GM21367 (cell line): ENCODE data around the gene MYBPC3.
A peak's percentile ranks its signal among the peaks of the same experiment; 100 is the strongest.
"Not testable (repeated sequence)": the region's sequence is repeated elsewhere in the genome, so short reads cannot be mapped to it uniquely, and the experiment has no call there.

Experiments used
- ATAC-seq: cut with Tn5 transposase; IDR thresholded peaks from one replicate; pipeline ENCODE4 v1.9.1; 2021; ENCODE audit not compliant: unreplicated experiment

Gene MYBPC3

DNA sequence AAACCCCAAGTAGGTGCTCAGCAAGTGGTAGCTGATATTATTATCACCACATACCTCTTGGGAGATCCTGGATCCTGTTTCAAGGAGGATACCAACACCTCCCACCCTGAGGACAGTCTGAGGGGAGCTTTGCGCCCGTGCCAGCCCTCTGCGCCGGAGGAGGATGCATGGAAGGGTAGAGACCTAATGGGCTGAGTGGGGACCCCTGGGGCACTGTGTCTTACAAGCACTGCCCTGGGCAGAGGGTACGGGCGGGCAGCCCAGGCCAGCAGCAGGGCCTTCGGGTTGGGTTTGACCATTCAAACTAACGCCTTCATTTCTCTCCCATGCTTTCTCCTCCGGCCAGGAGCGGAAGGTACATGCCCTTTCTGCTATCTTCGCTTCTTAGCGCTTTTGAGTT, 26.3 kb downstream of the MYBPC3 start:
- ATAC-seq = no peak

DNA sequence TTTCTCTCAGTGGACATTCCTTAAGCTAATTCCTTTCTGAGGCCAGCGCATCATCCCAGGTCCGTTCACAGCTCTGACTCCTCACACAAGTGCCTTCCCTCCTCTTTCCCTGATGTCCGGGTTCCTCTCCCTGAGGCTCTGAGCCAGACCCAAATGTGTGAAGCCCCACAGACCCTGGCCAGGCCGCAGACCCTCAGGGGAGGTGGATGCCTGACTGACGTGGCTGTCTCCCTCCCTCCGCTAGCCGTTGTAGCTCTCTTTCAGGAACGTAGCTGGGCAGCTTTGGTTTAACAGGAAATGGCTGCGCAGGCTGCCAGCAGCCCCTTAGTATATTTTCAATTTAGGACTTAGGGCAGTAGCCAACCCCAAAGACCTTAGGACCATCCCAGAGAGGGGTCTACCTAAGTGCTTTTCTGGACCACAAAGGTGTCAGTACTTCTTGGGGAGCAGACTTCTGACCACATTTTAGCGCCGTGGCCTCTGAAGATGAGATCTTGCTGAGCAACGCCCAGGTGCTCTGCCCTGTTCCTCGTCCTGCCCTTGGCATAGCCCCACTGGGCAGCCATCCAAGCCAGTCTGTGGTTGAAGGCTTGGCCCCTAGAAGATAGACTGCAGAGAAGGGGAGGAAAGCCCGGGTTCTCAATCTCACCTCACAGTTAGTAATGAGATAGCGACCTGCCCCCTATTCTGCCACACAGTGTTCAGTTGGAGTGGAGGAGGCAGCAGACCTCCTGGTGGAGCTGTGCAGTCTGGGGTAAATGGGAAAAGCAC, 27.0 kb downstream of the MYBPC3 start:
- no peak for ATAC-seq

DNA sequence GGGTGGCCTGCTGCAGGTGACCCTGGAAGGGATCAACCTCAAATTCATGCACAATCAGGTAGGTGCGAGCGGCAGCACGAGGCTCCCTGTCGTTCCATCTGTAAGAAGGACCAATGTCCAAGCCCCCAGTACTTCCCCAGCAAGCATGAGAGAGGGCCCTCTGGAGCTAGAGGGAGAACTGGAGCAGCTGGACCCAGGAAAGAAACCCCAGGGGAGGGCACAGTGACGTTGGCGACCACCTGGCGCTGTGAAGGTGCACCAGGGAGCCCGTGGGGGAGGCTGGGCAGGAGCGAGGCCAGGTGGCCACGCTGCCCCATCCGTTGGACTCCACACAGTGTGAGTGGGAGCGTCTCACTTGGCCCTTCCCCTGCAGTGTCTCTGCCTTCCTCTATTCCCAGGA, 28.0 kb downstream of the MYBPC3 start:
- ATAC-seq = no peak

DNA sequence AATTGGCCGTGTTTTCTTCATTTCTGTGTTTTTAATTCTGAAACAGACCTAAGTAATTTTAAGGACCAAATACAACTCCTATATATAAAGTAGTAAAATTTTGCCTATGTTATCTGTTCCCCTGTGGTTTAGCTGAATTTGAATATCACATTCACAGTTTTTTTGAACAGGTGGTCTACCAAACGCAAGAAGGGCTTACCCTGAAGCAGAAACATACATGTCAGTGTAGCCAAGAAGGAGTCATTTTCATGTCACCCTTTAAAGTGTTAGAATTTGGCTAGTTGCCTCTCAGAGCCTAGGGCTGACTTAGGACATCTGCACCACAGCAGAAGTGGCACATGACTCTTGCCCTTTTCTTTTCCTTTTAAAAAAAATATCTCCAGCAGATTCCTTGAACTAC, 34.3 kb downstream of the MYBPC3 start:
- ATAC-seq = no peak

DNA sequence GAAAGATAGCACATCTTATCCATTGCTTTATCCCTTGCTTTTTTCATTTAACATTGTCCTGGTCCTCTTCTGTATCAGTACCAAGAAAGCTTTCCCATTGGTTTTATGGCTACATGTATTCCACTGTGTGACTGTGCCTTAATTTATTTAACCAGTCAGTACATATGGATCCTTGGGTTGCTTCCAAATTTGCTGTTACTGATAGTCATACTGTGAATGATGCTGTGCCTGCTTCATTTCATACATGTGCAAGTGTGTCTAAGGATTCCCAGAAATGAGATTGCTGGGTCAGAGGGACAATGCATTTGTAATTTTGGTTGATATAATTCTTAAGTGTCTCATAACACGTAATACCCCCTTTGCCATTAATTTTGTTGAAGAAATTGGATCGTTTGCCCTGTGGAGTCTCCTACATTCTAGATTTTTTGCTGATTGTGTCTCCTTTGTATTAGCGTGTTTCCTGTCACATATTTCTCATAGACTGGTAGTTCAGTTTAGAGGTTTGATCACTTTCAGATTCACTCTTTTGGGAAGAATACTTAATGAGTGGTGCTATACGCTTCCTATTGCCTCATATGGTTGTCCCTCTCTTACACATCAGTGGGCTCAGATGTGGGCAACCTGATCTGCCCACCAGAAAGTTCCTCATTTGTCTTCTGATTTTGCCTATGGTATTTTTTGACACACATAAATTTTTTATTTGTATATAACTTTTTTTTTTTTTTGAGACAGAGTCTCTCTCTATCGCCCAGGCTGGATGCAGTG, 35.3 kb downstream of the MYBPC3 start:
- ATAC-seq = peak; percentile 64

DNA sequence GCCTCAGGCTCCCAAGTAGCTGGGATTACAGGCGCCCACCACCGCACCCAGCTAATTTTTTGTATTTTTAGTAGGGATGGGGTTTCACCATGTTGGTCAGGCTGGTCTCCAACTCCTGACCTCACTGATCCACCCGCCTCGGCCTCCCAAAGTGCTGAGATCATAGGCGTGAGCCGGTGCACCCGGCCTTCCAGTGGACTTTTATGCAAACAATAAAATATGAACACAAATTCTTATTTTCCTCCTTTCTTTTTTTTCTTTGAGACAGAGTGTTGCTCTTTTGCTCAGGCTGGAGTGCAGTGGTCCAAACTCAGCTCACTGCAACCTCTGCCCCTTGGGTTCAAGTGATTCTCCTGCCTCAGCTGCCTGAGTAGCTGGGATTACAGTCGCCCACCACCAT, 36.0 kb downstream of the MYBPC3 start:
- ATAC-seq = not testable (repeated sequence)

DNA sequence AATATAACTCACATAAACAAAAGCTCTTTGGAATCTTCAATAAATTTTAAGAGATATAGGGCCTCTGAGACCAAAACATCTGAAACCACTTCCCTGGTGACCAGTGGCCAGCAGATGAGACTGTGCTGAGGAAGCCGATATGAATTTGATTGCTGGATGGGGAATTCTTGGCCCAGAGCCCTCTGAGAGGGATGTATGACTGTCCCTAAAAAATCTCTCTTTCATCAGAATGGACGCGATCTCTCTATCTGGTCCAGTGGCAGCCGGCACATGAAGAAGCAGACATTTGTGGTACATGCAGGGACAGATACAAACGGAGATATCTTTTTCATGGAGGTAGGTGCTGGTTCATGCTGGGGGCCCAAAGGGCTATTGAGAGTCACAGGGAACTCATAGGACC, 37.5 kb downstream of the MYBPC3 start:
- no peak for ATAC-seq

DNA sequence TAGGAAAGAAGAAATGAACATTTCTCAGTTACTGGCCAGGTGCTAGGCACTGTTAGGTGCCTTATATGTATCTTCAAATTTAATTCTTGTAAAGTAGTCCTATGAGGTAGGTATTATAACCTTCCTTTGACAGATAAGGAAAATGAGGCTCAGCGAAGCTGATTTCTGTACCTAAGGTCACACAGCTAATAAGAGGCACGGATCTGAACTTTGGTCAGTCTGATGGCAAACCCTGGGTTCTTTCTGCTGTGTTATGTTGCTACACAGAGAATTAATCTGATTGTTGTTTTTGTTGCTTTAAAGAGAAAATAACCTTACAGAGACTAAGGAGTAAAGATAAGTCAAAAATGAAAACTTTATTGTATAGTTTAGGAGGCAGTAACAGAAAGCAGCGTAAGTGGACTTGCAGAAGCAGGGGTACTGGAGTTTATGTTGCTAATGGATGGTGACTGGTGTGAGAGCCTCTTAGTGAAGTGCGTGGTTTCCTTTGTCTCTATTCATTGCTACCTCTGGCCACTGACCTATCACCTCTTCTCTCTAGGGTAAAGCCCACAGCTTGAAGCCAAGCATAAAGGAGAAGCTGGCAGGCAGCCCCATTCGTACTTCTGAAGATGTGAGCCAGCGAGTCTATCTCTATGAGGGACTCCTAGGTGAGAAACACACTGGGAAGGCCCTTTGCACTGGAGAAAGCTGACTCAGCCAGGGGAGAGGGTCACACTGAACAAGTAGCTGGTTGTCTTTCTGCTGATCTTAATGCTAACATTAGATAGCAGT, 44.3 kb downstream of the MYBPC3 start:
- ATAC-seq = no peak

DNA sequence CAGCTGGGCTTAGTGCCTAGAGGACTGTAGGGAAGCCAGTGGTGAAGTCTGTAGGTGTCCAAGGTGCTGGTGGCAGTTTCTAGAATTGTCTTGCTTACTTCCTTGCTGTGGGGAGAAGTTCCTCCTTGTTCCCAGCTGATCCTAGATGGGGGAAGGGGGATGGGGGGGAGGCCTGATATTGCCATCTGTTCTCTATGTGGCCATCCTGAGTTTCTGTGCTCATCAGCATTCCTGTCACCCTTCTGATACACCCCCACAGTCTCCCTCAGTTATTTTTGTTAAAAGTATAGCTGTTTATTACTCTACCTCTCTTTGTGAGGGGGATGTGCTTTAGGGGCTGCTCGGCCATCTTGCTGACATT, 46.0 kb downstream of the MYBPC3 start:
- ATAC-seq = no peak

DNA sequence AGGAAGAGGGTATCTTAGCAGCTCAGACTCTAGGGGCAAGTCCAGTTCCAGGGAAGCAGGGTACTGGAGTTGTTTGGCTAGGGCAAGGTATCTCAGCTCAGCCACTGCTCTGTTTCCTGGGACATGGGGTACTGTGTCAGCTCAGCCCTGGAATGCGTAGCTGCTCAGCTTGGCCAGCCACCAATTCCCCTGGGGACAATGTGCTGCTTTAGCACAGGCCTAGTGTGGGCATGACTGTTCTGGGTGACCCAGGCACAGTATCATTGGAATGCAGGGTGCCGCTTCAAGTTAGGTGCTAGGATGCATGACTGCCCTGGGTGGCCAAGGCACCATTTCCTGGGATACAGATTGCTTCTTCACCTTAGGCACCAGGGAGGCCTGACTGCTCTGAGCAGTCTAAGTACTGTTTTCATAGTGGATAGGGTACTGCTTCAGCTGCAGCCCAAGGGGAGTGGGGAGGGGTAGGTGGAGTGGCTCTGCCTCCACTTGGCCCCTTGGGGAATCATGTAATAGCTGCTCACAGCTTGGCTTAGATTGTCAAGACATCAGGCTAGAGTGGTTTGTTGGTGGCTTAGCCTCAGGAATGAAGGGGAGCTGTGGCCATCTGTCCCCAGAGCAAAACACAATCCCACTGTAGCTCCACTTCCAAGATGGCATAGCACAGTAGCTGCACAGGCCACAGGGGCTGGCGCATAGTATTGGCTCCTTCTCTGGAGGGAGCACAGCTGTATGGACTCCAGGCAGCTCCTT, 46.6 kb downstream of the MYBPC3 start:
- no peak for ATAC-seq

DNA sequence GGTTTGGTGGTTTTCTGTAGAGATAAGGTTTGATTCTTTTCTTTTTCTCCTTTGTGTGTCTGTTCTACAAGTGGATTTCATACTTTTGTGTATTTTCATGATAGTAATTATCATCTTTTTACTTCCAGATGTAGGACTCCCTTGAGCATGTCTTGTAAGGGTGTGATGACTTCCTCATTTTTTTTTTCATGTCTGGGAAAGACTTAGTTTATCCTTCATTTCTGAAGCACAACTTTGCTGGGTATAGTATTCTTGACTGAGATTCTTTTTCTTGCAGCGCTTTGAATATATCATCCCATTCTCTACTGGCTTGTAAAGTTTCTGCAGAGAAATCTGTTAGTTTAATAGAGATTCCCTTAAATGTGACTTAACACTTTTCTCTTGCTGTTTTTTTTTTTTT, 49.6 kb downstream of the MYBPC3 start:
- no peak for ATAC-seq

DNA sequence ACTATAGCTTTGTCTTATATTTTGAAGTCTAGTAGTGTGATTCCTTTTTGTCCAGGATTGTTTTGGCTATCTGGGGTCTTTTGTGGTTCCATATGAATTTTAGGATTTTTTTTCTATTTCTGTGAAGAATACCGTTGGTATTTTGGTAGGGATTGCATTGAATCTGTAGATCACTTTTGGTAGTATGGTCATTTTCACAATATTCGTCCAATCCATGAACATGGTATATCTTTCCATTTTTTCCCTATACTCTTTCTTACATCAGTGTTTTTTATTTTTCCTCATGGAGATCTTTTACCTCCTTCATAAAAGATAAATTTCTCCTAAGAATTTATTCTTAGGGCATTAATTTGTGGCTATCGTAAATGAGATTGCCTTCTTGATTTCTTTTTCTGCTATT, 53.4 kb downstream of the MYBPC3 start:
- ATAC-seq = no peak

DNA sequence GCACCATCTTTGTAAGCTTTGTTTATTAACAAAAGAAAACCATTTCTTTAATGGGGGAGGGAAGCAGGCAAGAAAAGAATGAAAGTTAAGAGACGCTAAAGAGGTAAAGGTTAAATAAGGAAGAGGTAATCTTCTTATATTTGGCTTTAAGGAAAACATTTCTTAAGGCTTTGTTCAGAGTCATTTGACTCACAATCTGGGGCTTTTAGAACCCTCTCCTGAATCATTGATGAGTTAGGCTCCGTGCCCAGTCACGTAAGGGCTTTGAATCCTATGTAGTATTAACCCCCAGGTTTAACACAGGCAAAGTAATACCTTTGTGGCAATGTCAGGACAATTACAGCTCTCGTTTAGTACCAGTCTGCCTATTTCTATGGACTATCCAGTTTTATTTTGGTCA, 56.5 kb downstream of the MYBPC3 start:
- no peak for ATAC-seq

DNA sequence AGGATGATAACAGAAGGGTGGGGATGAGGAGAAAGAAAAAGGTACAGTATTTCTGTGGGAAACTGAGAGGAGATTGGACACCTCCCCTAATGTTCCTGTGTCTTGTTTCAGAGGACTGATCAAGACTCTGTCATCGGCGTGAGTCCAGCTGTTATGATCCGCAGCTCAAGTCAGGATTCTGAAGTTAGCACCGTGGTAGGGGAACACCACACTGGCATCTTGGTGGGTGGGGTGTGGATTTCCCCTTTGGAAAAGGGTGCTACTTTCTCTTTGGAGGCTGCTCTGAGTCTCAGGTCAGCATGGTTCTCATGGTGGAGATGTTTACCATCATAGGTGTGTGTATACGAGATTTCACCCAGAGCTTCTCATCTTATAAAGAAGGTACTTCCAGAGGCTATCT, 57.1 kb downstream of the MYBPC3 start:
- ATAC-seq = no peak

DNA sequence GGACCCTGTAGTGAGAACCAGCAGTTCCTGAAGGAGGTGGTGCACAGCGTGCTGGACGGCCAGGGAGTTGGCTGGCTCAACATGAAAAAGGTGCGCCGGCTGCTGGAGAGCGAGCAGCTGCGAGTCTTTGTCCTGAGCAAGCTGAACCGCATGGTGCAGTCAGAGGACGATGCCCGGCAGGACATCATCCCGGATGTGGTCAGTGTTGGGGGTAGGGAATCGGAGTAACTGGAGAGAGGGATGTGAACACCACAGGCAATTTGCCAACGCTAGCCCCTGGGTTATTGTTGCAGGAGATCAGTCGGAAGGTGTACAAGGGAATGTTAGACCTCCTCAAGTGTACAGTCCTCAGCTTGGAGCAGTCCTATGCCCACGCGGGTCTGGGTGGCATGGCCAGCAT, 62.6 kb downstream of the MYBPC3 start:
- no peak for ATAC-seq

DNA sequence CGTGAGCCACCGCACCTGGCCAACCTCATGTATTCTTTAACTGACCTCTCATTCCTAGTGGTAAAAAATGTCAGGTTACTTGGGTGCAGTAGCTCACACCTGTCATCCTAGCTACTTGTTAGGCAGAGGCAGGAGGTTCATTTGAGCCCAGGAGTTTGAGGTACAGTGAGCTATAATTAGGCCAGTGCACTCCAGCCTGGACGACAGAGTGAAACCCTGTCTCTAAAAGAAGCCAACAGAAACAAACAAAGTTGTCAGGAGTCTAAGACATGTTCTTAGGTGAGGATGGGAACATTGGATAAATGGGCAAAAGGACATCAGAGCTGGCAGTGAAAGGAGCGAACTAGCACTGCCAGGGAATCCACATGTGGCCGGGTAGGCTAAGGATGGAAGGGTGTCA, 64.4 kb downstream of the MYBPC3 start:
- no peak for ATAC-seq

DNA sequence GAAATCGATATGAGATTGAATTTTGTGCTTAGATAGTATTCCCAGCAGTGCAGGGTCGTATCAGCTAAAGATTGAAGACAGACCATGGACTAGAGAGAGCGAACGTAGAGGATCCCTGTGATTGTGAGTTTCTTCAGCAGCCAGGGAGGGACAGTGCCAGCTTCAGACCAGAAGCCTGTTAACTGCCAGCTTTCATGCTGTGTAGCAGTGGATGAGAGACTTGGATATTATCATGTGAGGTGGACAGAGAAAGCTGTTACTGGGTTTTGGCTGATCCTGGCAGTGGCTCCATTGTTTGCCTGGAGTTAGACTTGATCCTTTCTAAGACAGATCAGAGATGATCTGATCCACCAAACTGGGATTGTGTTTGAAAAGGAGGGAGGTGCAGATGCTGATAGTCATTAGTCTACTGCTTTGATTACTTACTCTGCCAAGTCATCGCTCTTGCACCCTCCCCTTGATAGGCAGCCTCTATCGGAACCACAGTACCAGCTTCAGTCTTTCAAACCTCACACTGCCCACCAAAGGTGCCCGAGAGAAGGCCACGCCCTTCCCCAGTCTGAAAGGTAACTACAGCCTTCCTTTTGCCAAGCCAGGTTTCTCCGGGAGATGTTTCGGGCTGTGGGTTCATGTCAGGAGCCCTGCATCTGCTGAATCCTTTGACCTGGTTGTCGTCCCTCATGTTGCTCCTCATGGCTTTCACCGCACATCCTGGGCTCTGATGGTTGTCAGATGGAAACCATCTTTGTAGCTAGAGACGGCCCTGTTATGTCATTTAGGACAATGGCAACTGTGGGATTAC, 66.3 kb downstream of the MYBPC3 start:
- no peak for ATAC-seq

DNA sequence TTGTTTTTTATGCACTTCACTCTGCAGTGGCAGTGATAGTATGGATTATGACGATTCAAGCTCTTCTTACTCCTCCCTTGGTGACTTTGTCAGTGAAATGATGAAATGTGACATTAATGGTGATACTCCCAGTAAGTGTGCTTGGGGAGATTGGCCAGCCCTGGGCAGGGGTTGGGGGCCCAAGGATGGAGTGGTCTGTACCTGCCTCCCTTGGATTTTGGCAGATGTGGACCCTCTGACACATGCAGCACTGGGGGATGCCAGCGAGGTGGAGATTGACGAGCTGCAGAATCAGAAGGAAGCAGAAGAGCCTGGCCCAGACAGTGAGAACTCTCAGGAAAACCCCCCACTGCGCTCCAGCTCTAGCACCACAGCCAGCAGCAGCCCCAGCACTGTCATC, 68.4 kb downstream of the MYBPC3 start:
- ATAC-seq = no peak

DNA sequence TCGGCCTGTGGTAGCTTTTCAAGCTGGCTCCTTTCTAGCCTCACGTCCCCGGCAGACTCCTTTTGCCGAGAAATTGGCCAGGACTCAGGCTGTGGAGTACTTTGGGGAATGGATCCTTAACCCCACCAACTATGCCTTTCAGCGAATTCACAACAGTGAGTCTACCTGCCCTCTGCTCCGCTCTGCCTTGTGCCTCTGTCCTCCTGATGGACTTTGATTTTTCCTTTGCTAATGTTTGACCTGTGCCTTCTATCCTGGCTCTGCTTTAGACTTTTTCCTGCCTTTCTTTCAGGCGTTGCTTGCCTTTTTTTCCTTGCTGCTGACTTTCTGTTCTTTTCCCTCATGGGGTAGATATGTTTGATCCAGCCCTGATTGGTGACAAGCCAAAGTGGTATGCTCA, 70.0 kb downstream of the MYBPC3 start:
- no peak for ATAC-seq
